Subcutaneous adipose tissue (tissue), 4 donors: ENCODE measurements around the gene CALD1. TPM values are rescaled to one million over a fixed set of nuclear protein-coding genes. Genes with fewer than 3 reads are reported as not detected.

Source experiments
- CTCF ChIP-seq: fragments of 450-650 bp; IDR thresholded peaks from one replicate; pipeline ENCODE4 v1.5.1; 2016; ENCODE audit warnings: low read depth, mild to moderate bottlenecking, control low read depth, antibody characterized with exemption, moderate library complexity
- total RNA-seq, 4 donors: library from RNA; depleted of rRNA; stranded (reverse); fragments of >200 nt; gene quantifications; one replicate each; pipeline ENCODE4 v1.1.0, GENCODE V29; 2016

Gene CALD1
- total RNA-seq, 4 donors from 2014 or later: 142 to 278 (median 240) TPM

GRCh38 chr7:134828361-134828760 is 48.9 kb downstream of the CALD1 start:
- TF ChIP-seq CTCF: no peak

GRCh38 chr7:134829380-134829986 is 50.0 kb downstream of the CALD1 start:
- TF ChIP-seq CTCF: no peak

- no peak for TF ChIP-seq CTCF
Observed at GRCh38 chr7:134831862-134832261, 52.4 kb downstream of the CALD1 start.

GRCh38 chr7:134832367-134832766 is 52.9 kb downstream of the CALD1 start:
- no peak for TF ChIP-seq CTCF

GRCh38 chr7:134834689-134835462 is 55.4 kb downstream of the CALD1 start:
- TF ChIP-seq CTCF: no peak

GRCh38 chr7:134835463-134835823 is 56.0 kb downstream of the CALD1 start:
- no peak for TF ChIP-seq CTCF

- TF ChIP-seq CTCF: no peak
Observed at GRCh38 chr7:134836447-134836846, 57.0 kb downstream of the CALD1 start.
